Karpas-422 (cell line): ENCODE data around the gene BMI1. TPM values are rescaled to one million over a fixed set of nuclear protein-coding genes. Genes with fewer than 3 reads are reported as not detected.

Source experiments
- DNase-seq: peaks from one replicate; pipeline ENCODE4 v3.0.0-alpha.2; 2015
- H2AFZ ChIP-seq: fragments of 200-600 bp; sonication (generic); 2 replicates; pipeline ENCODE4 v1.6.1; 2014; ENCODE audit warnings: antibody characterized with exemption, low read length, mixed read lengths
- H3K27ac ChIP-seq: fragments of 200-600 bp; sonication (generic); 2 replicates; pipeline ENCODE4 v1.5.1; 2014; ENCODE audit warnings: mild to moderate bottlenecking, low read length, moderate library complexity
- H3K27me3 ChIP-seq: fragments of 200-600 bp; sonication (generic); 2 replicates; pipeline ENCODE4 v1.6.1; 2014; ENCODE audit warnings: low read length, mixed read lengths
- H3K36me3 ChIP-seq: fragments of 200-600 bp; sonication (generic); 2 replicates; pipeline ENCODE4 v1.6.1; 2014; ENCODE audit warnings: low read length, mixed read lengths; ENCODE audit not compliant: insufficient read depth
- H3K4me1 ChIP-seq: fragments of 200-600 bp; sonication (generic); 2 replicates; pipeline ENCODE4 v1.6.1; 2014; ENCODE audit warnings: mild to moderate bottlenecking, low read length, mixed read lengths
- H3K4me2 ChIP-seq: fragments of 200-600 bp; sonication (generic); 2 replicates; pipeline ENCODE4 v1.6.1; 2014; ENCODE audit warnings: low read length, low read depth, mild to moderate bottlenecking; ENCODE audit not compliant: poor library complexity, severe bottlenecking
- H3K4me3 ChIP-seq: fragments of 200-600 bp; sonication (generic); 2 replicates; pipeline ENCODE4 v1.5.1; 2014; ENCODE audit warnings: mild to moderate bottlenecking, antibody characterized with exemption, low read length, mixed read lengths
- H3K79me2 ChIP-seq: fragments of 200-600 bp; sonication (generic); 2 replicates; pipeline ENCODE4 v1.6.1; 2014; ENCODE audit warnings: mild to moderate bottlenecking, low read length, mixed read lengths
- H3K9ac ChIP-seq: fragments of 200-600 bp; sonication (generic); 2 replicates; pipeline ENCODE4 v1.6.0; 2014; ENCODE audit warnings: low read length
- H3K9me2 ChIP-seq: fragments of 200-600 bp; sonication (generic), shearing (Covaris generic); replicated peaks from 2 replicates; pipeline ENCODE4 v1.6.0; 2014; ENCODE audit warnings: mild to moderate bottlenecking, low read length, moderate library complexity; ENCODE audit not compliant: insufficient read depth
- H3K9me3 ChIP-seq: fragments of 300-700, 200-600 bp; sonication (generic); 2 replicates; pipeline ENCODE4 v1.6.1; 2014; ENCODE audit warnings: low read length, mixed read lengths
- H4K20me1 ChIP-seq: fragments of 200-600 bp; sonication (generic); 2 replicates; pipeline ENCODE4 v1.6.1; 2014; ENCODE audit warnings: mild to moderate bottlenecking, antibody characterized with exemption, low read length, low read depth; ENCODE audit not compliant: insufficient read depth
- total RNA-seq: library from RNA; depleted of rRNA; stranded (reverse); fragments of >200 nt; shearing (Covaris generic); gene quantifications from 2 replicates; pipeline ENCODE4 v1.2.3, GENCODE V29; 2014; ENCODE audit warnings: low replicate concordance

Gene BMI1
- total RNA-seq, 1 experiment from 2014 or later = 30.4 TPM

DNA sequence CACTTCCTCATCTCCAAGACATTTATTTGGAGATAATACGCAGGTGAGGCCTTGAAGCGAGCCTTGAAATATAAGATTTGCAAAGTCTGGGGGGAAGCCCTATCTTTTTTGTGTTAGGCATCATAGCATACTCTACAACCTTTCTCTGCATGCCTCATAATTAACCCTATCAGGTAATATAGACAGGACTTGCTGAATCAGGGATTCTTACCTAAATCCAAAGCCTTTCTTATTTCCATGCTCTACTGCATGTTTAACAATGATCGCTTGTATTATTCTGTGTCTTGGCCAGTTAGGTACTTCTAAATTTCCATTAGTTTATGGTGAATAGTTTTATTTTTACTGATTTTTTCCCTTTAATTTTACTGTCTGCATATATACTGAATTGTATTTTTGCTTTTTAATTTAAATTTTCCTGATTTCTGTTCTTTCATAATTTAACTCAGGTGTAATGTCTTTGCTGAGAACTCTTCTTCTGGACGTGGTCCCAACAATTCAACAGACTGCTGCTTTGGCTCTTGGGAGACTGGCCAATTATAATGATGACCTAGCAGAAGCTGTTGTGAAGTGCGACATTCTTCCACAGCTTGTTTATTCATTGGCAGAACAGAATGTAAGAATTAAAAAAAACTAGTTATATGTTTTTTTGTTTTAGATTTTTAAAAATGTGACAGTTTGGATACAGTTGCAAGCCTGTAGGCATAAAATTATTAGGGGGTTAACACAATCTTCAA, 43.7 kb downstream of the BMI1 start:
- no peak overlapping the region for H3K4me2 ChIP-seq
- H3K36me3 ChIP-seq = no peaks in the 10 kb centered on the region
- no peaks in the 10 kb centered on the region for H3K79me2 ChIP-seq
- no peak overlapping the region for H3K9ac ChIP-seq
- no peaks in the 10 kb centered on the region for H3K9me3 ChIP-seq
- H3K4me3 ChIP-seq = no peak overlapping the region
- H3K27ac ChIP-seq = no peak overlapping the region
- DNase-seq = no peak
- no peak overlapping the region for H2AFZ ChIP-seq
- no peaks in the 10 kb centered on the region for H3K9me2 ChIP-seq
- H4K20me1 ChIP-seq = no peaks in the 10 kb centered on the region
- H3K4me1 ChIP-seq = no peaks in the 10 kb centered on the region
- H3K27me3 ChIP-seq = no peaks in the 10 kb centered on the region

DNA sequence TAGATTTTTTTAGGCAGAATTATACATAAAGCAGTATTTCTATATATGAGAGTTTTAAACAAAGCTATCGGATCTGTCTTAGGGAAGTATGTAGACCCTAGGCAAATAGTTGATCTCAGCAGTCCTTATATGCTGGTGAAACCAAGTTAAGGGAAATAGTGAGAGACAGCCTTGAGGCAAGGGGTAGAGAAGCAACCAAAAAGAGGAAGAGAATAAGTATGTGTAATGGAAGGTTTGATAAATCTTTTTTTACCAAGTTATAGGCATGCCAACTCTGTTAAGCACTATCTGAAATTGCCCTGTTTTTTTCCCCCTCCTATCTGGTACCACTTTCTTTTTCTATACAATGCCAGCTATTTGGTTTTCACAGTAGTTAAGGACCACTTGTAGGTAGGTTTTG, 44.3 kb downstream of the BMI1 start:
- Histone ChIP-seq H3K4me3 (no peak overlapping the region), H3K4me1 (no peaks in the 10 kb centered on the region), H3K36me3 (no peaks in the 10 kb centered on the region), H3K79me2 (no peaks in the 10 kb centered on the region), H2AFZ (no peak overlapping the region), H3K27me3 (no peaks in the 10 kb centered on the region), H3K9me3 (no peaks in the 10 kb centered on the region), H4K20me1 (no peaks in the 10 kb centered on the region), H3K9ac (no peak overlapping the region), H3K9me2 (no peaks in the 10 kb centered on the region), H3K27ac (no peak overlapping the region), H3K4me2 (no peak overlapping the region)
- peak; percentile 51 for DNase-seq

DNA sequence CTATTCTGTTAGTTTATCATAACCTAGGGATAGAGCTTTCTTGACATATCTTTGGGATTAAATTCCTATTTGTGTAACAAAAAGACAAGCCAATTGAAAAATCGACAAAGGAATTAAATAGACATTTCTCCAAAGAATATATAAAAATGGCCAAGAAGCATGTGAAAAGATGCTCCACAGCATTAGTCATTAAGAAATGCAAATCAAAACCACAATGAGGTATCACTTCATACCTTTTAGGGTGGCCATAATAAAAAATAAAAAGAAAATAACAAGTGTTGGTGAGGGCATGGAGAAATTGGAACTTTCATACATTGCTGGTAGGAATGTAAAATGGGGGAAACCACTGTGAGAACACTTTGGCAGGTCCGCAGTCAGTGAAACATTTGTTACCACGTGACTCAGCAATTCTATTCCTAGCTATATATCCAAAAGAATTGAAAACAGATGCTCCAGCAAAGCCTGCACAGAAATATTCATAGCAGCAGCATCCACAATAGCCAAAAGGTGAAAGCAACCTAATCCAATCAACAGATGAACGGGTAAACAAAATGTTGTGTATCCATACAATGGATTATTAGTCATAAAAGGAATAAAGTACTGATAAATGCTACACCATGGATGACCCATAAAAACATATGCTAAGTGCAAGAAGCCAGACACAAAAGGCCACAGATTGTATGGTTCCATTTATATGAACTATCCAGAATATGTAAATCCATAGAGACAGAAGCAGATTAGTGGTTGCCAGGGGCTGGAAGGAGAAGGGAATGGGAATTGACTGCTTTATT, 44.9 kb downstream of the BMI1 start:
- no peaks in the 10 kb centered on the region for H4K20me1 ChIP-seq
- no peaks in the 10 kb centered on the region for H3K9me3 ChIP-seq
- no peaks in the 10 kb centered on the region for H3K27me3 ChIP-seq
- H3K9ac ChIP-seq = no peak overlapping the region
- no peak overlapping the region for H3K4me2 ChIP-seq
- H3K9me2 ChIP-seq = no peaks in the 10 kb centered on the region
- no peaks in the 10 kb centered on the region for H3K79me2 ChIP-seq
- H3K27ac ChIP-seq = no peak overlapping the region
- H2AFZ ChIP-seq = no peak overlapping the region
- H3K36me3 ChIP-seq = no peaks in the 10 kb centered on the region
- H3K4me3 ChIP-seq = no peak overlapping the region
- DNase-seq = no peak
- no peaks in the 10 kb centered on the region for H3K4me1 ChIP-seq

DNA sequence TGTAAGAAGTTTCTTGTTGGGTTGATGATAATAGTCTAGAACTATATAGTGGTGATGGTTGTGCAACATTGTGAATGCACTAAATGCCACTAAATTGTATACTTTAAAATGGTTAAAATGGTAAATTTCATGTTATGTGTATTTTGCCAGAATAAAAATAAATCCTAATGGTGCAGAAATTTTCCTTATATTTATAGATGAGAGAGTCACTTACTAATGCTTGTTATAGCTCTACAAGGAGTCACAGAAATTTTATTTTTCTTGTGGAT, 45.5 kb downstream of the BMI1 start:
- H3K4me2 ChIP-seq = no peak overlapping the region
- H3K9ac ChIP-seq = no peak overlapping the region
- H3K4me1 ChIP-seq = no peaks in the 10 kb centered on the region
- no peaks in the 10 kb centered on the region for H3K36me3 ChIP-seq
- H2AFZ ChIP-seq = no peak overlapping the region
- H3K27ac ChIP-seq = no peak overlapping the region
- no peak overlapping the region for H3K4me3 ChIP-seq
- H3K9me2 ChIP-seq = no peaks in the 10 kb centered on the region
- no peaks in the 10 kb centered on the region for H3K27me3 ChIP-seq
- H3K9me3 ChIP-seq = no peaks in the 10 kb centered on the region
- H3K79me2 ChIP-seq = no peaks in the 10 kb centered on the region
- no peak for DNase-seq
- H4K20me1 ChIP-seq = no peaks in the 10 kb centered on the region

DNA sequence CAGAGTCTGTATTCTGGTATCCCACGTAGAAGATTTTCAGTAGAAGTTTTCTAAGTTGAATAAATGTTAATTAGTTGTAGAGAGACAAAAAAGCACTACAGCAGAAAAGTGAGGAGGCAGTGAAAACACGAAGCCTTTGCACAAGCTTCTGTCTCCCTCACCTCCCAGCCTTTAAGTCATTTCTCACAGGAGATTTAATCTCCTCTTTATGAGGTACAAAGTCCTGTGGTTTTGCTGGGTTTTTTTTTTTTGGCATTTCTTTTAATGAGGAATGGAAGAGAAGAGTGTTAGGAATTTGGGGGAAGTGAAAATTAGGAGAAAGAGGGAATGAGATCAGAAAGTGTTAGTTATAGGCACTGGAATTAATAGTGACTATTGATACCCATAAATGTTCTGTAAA, 45.9 kb downstream of the BMI1 start:
- Histone ChIP-seq H2AFZ (no peak overlapping the region), H3K4me2 (no peak overlapping the region), H3K36me3 (no peaks in the 10 kb centered on the region), H3K9me3 (no peaks in the 10 kb centered on the region), H3K9ac (no peak overlapping the region), H3K4me1 (no peaks in the 10 kb centered on the region), H3K9me2 (no peaks in the 10 kb centered on the region), H4K20me1 (no peaks in the 10 kb centered on the region), H3K27me3 (no peaks in the 10 kb centered on the region), H3K79me2 (no peaks in the 10 kb centered on the region), H3K27ac (no peak overlapping the region), H3K4me3 (no peak overlapping the region)
- DNase-seq = no peak

DNA sequence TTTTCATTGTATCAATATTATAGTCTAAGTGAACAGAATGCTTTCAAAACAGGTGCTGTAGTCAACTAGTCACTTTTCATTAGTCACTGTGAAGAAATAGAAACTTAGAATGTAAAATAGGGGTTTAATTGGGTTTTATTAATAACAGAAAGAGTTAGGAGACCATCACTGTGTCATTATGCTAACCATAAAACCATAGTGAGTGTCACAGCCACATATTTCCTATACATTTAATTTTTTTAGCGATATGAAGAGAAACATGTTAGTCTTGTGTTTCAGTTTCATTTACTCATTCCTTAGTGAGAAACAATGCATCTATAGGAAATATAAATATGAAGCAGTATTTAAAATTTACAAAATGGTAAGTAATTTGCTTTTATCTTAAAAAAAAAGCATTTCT, 46.6 kb downstream of the BMI1 start:
- H3K27me3 ChIP-seq = no peaks in the 10 kb centered on the region
- no peak overlapping the region for H3K4me3 ChIP-seq
- DNase-seq = no peak
- H2AFZ ChIP-seq = no peak overlapping the region
- no peaks in the 10 kb centered on the region for H3K36me3 ChIP-seq
- no peaks in the 10 kb centered on the region for H4K20me1 ChIP-seq
- no peaks in the 10 kb centered on the region for H3K79me2 ChIP-seq
- H3K9me3 ChIP-seq = no peaks in the 10 kb centered on the region
- no peaks in the 10 kb centered on the region for H3K4me1 ChIP-seq
- H3K27ac ChIP-seq = no peak overlapping the region
- no peaks in the 10 kb centered on the region for H3K9me2 ChIP-seq
- H3K4me2 ChIP-seq = no peak overlapping the region
- H3K9ac ChIP-seq = no peak overlapping the region

DNA sequence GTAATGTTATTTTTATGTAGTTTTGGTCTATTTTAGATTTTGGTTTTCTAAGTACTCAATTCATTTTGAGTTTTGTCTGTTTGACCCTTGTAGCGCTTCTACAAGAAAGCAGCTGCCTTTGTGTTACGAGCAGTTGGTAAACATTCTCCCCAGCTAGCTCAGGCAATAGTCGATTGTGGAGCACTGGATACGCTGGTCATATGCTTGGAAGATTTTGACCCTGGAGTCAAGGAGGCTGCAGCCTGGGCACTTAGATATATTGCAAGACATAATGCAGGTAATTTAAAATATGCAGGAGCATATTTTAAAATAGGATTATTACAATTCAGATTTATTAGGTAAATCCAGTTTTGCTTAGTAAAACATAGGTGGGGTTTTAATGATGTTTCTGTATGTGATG, 47.5 kb downstream of the BMI1 start:
- no peaks in the 10 kb centered on the region for H3K9me2 ChIP-seq
- no peaks in the 10 kb centered on the region for H3K27me3 ChIP-seq
- no peak overlapping the region for H2AFZ ChIP-seq
- DNase-seq = no peak
- no peak overlapping the region for H3K27ac ChIP-seq
- no peak overlapping the region for H3K9ac ChIP-seq
- H3K9me3 ChIP-seq = no peaks in the 10 kb centered on the region
- H3K4me1 ChIP-seq = no peaks in the 10 kb centered on the region
- H3K79me2 ChIP-seq = no peaks in the 10 kb centered on the region
- H3K4me3 ChIP-seq = no peak overlapping the region
- H3K4me2 ChIP-seq = no peak overlapping the region
- H4K20me1 ChIP-seq = no peaks in the 10 kb centered on the region
- H3K36me3 ChIP-seq = no peaks in the 10 kb centered on the region

DNA sequence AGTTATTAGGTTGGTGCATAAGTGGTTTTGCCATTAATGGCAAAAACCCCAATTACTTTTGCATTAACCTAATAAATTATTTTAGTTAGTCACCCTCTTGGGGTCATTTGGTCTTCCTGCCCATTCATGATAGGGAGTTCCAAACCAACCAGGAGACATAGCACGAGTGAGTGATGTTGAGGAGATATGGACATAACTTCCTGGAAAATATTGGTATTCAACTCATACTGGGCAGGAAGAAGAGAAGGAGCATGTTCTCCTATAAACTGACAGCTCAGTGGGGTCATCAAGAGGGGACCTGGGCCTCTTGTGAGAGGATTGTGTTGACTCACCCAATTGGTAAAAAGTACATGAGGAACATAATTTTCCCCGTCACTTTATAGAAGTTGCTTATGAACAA, 48.1 kb downstream of the BMI1 start:
- Histone ChIP-seq H3K4me3 (no peak overlapping the region), H3K9me3 (no peaks in the 10 kb centered on the region), H3K36me3 (no peaks in the 10 kb centered on the region), H3K27me3 (no peaks in the 10 kb centered on the region), H3K79me2 (no peaks in the 10 kb centered on the region), H3K4me1 (no peaks in the 10 kb centered on the region), H3K4me2 (no peak overlapping the region), H3K9me2 (no peaks in the 10 kb centered on the region), H3K9ac (no peak overlapping the region), H2AFZ (no peak overlapping the region), H3K27ac (no peak overlapping the region), H4K20me1 (no peaks in the 10 kb centered on the region)
- no peak for DNase-seq
